NCI-H69 (cell line): ENCODE measurements around the gene FGF8.
A peak's percentile ranks its signal among the peaks of the same experiment; 100 is the strongest.

ENCODE experiments used
- DNase-seq: peaks from one replicate; lab custom pipeline; 2025; lab: John Stamatoyannopoulos, UW

Gene FGF8

GRCh38 chr10:101725296-101726114, 50.4 kb downstream of the FGF8 start:
- DNase-seq: peak; percentile 48

- DNase-seq: no peak
These were observed 51.5 kb downstream of the FGF8 start for GRCh38 chr10:101724446-101724845.

GRCh38 chr10:101723176-101723575, 52.7 kb downstream of the FGF8 start:
- DNase-seq: no peak

- DNase-seq: no peak
These were observed 54.1 kb downstream of the FGF8 start for GRCh38 chr10:101721806-101722205.

- no peak for DNase-seq
These were observed 55.2 kb downstream of the FGF8 start for GRCh38 chr10:101720606-101721230.
